GM12874 (cell line): ENCODE results near the gene EYA4.

ENCODE experiments used
- CTCF ChIP-seq: IDR thresholded peaks from 2 replicates; pipeline ENCODE4 v1.5.1; 2011; ENCODE audit warnings: low read depth, mild to moderate bottlenecking, control low read depth, low read length, moderate library complexity; ENCODE audit not compliant: insufficient read depth

Gene EYA4

GRCh38 chr6:133360194-133360593 lies 119.0 kb downstream of the EYA4 start:
- no peak for TF ChIP-seq CTCF

DNA sequence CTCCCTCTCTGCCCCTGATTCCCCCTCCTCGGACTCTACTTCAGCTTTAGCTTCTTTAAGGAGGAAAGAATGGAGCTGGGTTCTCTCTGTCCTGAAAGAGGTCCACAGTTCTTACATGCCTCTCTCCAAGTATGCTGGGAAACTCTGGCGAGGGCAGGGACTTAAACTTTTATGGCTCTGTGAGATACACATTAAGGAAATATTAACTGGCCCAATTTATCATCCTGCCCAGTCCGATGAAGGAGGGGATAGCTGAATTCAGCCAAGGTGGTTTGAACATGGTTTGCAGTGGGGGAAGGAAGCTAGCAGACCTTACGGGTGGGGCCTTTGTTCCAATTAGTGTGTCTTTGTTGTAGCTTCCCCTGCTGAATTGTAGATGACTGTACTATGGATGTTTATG lies 121.7 kb downstream of the EYA4 start:
- no peak for TF ChIP-seq CTCF

- TF ChIP-seq CTCF = no peak
These were observed 127.5 kb downstream of the EYA4 start for GRCh38 chr6:133368664-133369063.

GRCh38 chr6:133369773-133370272 lies 128.7 kb downstream of the EYA4 start:
- no peak for TF ChIP-seq CTCF

DNA sequence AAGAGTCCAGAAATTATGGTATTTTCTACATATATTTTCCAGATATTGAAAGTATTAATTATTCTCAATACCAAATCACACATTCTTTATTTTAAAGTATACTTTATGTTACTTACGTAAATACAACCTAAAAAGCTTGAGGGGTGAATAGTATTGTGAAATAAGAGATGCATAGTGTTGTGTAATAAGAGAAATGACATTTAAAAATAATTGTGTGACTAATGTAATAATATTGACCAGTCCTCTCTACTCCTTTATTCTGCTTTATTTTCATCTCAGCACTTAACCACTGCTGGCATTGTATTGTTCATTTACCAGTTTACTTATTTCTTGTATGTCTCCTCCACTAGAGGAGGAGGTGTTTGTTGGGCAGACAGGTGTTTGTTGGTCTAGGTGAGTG lies 135.6 kb downstream of the EYA4 start:
- no peak for TF ChIP-seq CTCF

- no peak for TF ChIP-seq CTCF
These were observed 136.1 kb downstream of the EYA4 start for GRCh38 chr6:133377219-133377618.

DNA sequence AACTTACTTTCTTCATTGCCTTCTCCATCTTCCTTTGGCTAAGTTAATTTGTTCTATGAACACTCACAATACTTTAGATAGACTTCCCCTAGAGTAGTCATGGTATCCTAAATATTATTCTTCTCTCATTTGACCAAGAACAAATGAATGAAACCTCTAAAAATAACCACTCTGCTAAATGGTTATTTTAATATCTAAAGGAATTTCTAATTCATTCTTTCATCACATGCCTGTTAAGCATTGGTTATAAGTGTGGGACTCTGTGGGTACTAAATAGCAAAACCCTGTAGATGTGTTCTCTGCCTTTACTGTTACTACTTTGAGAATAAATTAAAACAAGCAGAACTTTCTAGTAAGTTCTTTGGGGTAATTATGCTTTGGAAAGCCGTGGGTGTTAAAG lies 138.9 kb downstream of the EYA4 start:
- no peak for TF ChIP-seq CTCF

DNA sequence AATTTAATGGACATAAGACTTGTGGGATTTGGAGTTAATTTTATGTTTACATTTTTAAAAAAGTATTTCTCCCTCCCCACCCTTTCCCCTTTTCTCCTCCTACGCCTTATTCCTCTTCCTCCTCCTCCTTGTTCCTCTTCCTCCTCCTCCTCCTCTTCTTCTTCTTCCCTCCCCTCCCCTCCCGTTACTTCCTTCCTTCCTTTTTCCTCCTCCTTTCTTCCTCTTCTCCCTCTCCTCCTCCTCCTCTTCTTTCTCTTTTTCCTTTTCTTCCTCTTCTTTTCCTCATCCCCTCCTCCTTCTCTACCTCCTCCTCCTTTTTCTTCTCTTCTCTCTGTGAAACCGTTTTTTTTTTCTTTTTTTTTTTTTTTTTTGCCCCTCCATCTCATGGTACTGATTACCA lies 139.6 kb downstream of the EYA4 start:
- TF ChIP-seq CTCF = no peak
